ENCODE results near the gene SLC4A11.

The SLC4A11 gene

GRCh38 chr20:3210346-3210745 lies 28.6 kb downstream of the SLC4A11 start:
- Mint-ChIP-seq H3K27ac (peak overlapping the region; percentile 84), H3K36me3 (peaks cover 6% of the 10 kb centered on the region), H3K4me1 (peaks cover 19% of the 10 kb centered on the region), H3K27me3 (no peaks in the 10 kb centered on the region), H3K9me3 (no peaks in the 10 kb centered on the region), H3K4me3 (peak overlapping the region; percentile 95)
- ATAC-seq (ENCODE audit: low read depth) (no peak), DNase-seq (ENCODE audit: low spot score in 2 of 2) (no peak)

GRCh38 chr20:3209946-3210317 lies 29.1 kb downstream of the SLC4A11 start:
- Mint-ChIP-seq H3K9me3 (no peaks in the 10 kb centered on the region), H3K27me3 (no peaks in the 10 kb centered on the region), H3K4me1 (peaks cover 19% of the 10 kb centered on the region), H3K4me3 (peak overlapping the region; percentile 95), H3K36me3 (peaks cover 6% of the 10 kb centered on the region), H3K27ac (peak overlapping the region; percentile 84)
- ATAC-seq (ENCODE audit: low read depth) (peak; percentile 34), DNase-seq (ENCODE audit: low spot score in 2 of 2) (no peak)

- Mint-ChIP-seq H3K4me1 (peaks cover 19% of the 10 kb centered on the region), H3K9me3 (no peaks in the 10 kb centered on the region), H3K27ac (peak within 1 kb of the TSS; percentile 84), H3K4me3 (peak within 1 kb of the TSS; percentile 95), H3K36me3 (peaks cover 6% of the 10 kb centered on the region), H3K27me3 (no peaks in the 10 kb centered on the region)
- peak; percentile 26 for ATAC-seq (ENCODE audit: low read depth)
- peak in 1 of 2 donors; percentile 44 for DNase-seq (ENCODE audit: low spot score in 2 of 2)
These were observed 29.6 kb downstream of the SLC4A11 start, which contains the start of gene ITPA for GRCh38 chr20:3209257-3209945. ITPA (plus strand) TSS chr20:3209498; CDS start chr20:3209552, 54 bp downstream.

GRCh38 chr20:3208786-3209256 lies 30.2 kb downstream of the SLC4A11 start:
- peaks cover 3% of the 10 kb centered on the region for H3K36me3 Mint-ChIP-seq
- H3K9me3 Mint-ChIP-seq = no peaks in the 10 kb centered on the region
- H3K27me3 Mint-ChIP-seq = no peaks in the 10 kb centered on the region
- peak overlapping the region; percentile 84 for H3K27ac Mint-ChIP-seq
- ATAC-seq (ENCODE audit: low read depth) (peak; percentile 10), DNase-seq (ENCODE audit: low spot score in 2 of 2) (no peak)
- H3K4me1 Mint-ChIP-seq = peaks cover 19% of the 10 kb centered on the region
- peak overlapping the region; percentile 95 for H3K4me3 Mint-ChIP-seq

GRCh38 chr20:3204124-3204794 lies 34.7 kb downstream of the SLC4A11 start, which contains the start of gene DDRGK1:
DDRGK1 (minus strand) TSS chr20:3204682; CDS start chr20:3204627, 55 bp downstream.
- DNase-seq (ENCODE audit: low spot score in 2 of 2) = peak; percentile 91
- Mint-ChIP-seq H3K27ac (peak within 1 kb of the TSS; percentile 94), H3K36me3 (peaks cover 12% of the 10 kb centered on the region), H3K9me3 (no peaks in the 10 kb centered on the region), H3K27me3 (no peaks in the 10 kb centered on the region), H3K4me3 (peak within 1 kb of the TSS; percentile 95), H3K4me1 (peaks cover 13% of the 10 kb centered on the region)
- ATAC-seq (ENCODE audit: low read depth) = peak; percentile 87

- ATAC-seq (ENCODE audit: low read depth) (no peak), DNase-seq (ENCODE audit: low spot score in 2 of 2) (peak in 1 of 2 donors; percentile 22)
- H3K9me3 Mint-ChIP-seq = no peaks in the 10 kb centered on the region
- H3K4me1 Mint-ChIP-seq = peaks cover 8% of the 10 kb centered on the region
- H3K27me3 Mint-ChIP-seq = no peaks in the 10 kb centered on the region
- peaks cover 18% of the 10 kb centered on the region for H3K36me3 Mint-ChIP-seq
- peak overlapping the region; percentile 95 for H3K4me3 Mint-ChIP-seq
- H3K27ac Mint-ChIP-seq = peak overlapping the region; percentile 94
These were observed 35.5 kb downstream of the SLC4A11 start for GRCh38 chr20:3203315-3204123.

- peaks cover 8% of the 10 kb centered on the region for H3K4me1 Mint-ChIP-seq
- no peak for ATAC-seq (ENCODE audit: low read depth)
- H3K9me3 Mint-ChIP-seq = no peaks in the 10 kb centered on the region
These were observed 36.0 kb downstream of the SLC4A11 start for GRCh38 chr20:3202965-3203314.

GRCh38 chr20:3199976-3200755 lies 38.8 kb downstream of the SLC4A11 start:
- ATAC-seq (ENCODE audit: low read depth) (no peak), DNase-seq (ENCODE audit: low spot score in 2 of 2) (no peak)
- no peak overlapping the region for H3K4me3 Mint-ChIP-seq
- H3K9me3 Mint-ChIP-seq = no peaks in the 10 kb centered on the region
- no peaks in the 10 kb centered on the region for H3K27me3 Mint-ChIP-seq
- H3K4me1 Mint-ChIP-seq = peaks cover 14% of the 10 kb centered on the region
- H3K36me3 Mint-ChIP-seq = peaks cover 29% of the 10 kb centered on the region
- no peak overlapping the region for H3K27ac Mint-ChIP-seq

More at GRCh38 chr20:3202965-3203314, 36.0 kb downstream of the SLC4A11 start:
- Mint-ChIP-seq H3K27ac (no peak overlapping the region), H3K27me3 (no peaks in the 10 kb centered on the region), H3K4me3 (peak overlapping the region; percentile 21), H3K36me3 (peaks cover 18% of the 10 kb centered on the region)
- DNase-seq (ENCODE audit: low spot score in 2 of 2) = no peak

GRCh38 chr20:3199206-3199605 lies 39.8 kb downstream of the SLC4A11 start:
- Mint-ChIP-seq H3K36me3 (peaks cover 32% of the 10 kb centered on the region), H3K4me1 (peaks cover 14% of the 10 kb centered on the region), H3K4me3 (no peak overlapping the region), H3K9me3 (no peaks in the 10 kb centered on the region), H3K27me3 (no peaks in the 10 kb centered on the region), H3K27ac (no peak overlapping the region)
- no peak for ATAC-seq (ENCODE audit: low read depth)
- no peak for DNase-seq (ENCODE audit: low spot score in 2 of 2)

GRCh38 chr20:3195590-3196237 lies 43.3 kb downstream of the SLC4A11 start:
- Mint-ChIP-seq H3K9me3 (no peaks in the 10 kb centered on the region), H3K4me1 (peaks cover 6% of the 10 kb centered on the region), H3K36me3 (peaks cover 47% of the 10 kb centered on the region), H3K4me3 (no peak overlapping the region), H3K27me3 (no peaks in the 10 kb centered on the region), H3K27ac (peak overlapping the region; percentile 85)
- DNase-seq (ENCODE audit: low spot score in 2 of 2) = no peak
- no peak for ATAC-seq (ENCODE audit: low read depth)

GRCh38 chr20:3194617-3195280 lies 44.2 kb downstream of the SLC4A11 start:
- Mint-ChIP-seq H3K9me3 (no peaks in the 10 kb centered on the region), H3K27ac (no peak overlapping the region), H3K36me3 (peaks cover 45% of the 10 kb centered on the region), H3K4me3 (no peak overlapping the region), H3K4me1 (peaks cover 6% of the 10 kb centered on the region), H3K27me3 (no peaks in the 10 kb centered on the region)
- DNase-seq (ENCODE audit: low spot score in 2 of 2) (no peak), ATAC-seq (ENCODE audit: low read depth) (no peak)

- no peak for ATAC-seq (ENCODE audit: low read depth)
- DNase-seq (ENCODE audit: low spot score in 2 of 2) = no peak
- Mint-ChIP-seq H3K27me3 (no peaks in the 10 kb centered on the region), H3K27ac (no peak overlapping the region), H3K4me1 (peaks cover 6% of the 10 kb centered on the region), H3K9me3 (no peaks in the 10 kb centered on the region), H3K4me3 (no peak overlapping the region), H3K36me3 (peaks cover 40% of the 10 kb centered on the region)
These were observed 45.0 kb downstream of the SLC4A11 start for GRCh38 chr20:3193806-3194616.

Measured in memory B cell (primary cell).